WI38 (cell line): Measurements from ENCODE around the gene TRERF1.

Experiments
- H3K4me3 ChIP-seq: 2 replicates; pipeline ENCODE4 v1.5.1; 2011; ENCODE audit warnings: low read depth, mild to moderate bottlenecking, control low read depth, low read length
- TF ChIP-seq, protein P1 (sequence below): IDR thresholded peaks from 2 replicates; pipeline ENCODE4 v1.5.1; 2012; ENCODE audit warnings: low read depth, mild to moderate bottlenecking, control low read depth, low read length

The TRERF1 gene

DNA sequence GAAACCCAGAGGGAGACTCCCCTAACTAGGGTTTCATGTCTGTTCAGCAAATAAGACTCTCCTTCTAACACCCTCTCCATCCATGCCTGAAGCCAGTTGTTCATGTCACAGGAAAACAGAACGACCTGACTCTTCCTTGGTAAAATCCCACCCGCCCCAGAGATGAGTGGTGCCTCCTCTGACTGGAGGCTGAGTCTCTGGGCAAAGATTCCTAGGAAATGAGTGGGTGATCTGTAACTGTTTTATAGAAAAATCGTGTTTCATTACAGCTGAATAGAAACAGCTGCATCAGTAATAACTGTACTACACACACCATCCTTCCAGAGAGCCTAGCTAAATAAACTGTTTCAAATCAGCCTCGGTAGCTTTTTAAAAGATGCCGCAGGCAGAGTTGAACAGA lies 196.7 kb downstream of the TRERF1 start:
- no peak overlapping the region for H3K4me3 ChIP-seq
- TF ChIP-seq, protein P1, sequence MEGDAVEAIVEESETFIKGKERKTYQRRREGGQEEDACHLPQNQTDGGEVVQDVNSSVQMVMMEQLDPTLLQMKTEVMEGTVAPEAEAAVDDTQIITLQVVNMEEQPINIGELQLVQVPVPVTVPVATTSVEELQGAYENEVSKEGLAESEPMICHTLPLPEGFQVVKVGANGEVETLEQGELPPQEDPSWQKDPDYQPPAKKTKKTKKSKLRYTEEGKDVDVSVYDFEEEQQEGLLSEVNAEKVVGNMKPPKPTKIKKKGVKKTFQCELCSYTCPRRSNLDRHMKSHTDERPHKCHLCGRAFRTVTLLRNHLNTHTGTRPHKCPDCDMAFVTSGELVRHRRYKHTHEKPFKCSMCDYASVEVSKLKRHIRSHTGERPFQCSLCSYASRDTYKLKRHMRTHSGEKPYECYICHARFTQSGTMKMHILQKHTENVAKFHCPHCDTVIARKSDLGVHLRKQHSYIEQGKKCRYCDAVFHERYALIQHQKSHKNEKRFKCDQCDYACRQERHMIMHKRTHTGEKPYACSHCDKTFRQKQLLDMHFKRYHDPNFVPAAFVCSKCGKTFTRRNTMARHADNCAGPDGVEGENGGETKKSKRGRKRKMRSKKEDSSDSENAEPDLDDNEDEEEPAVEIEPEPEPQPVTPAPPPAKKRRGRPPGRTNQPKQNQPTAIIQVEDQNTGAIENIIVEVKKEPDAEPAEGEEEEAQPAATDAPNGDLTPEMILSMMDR: no peak

DNA sequence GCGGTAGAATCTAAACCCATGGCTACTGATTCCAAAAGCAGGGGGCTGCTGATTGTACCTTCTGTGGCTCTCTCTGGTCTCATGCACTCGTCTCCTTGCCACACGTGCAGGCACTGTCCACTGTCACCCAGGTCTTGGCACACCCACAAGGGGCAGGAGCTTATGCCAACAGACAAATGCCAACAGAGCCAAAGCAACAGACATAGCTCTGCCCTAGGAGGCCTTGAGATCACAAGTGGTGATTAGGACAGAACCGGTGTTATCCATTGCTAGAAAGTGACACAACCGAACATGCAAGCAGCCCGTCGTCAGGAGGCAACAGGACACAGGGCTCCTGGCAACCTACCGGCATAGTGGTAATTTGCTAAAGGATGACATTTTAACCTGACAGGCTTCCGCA lies 197.2 kb downstream of the TRERF1 start:
- no peak overlapping the region for H3K4me3 ChIP-seq
- TF ChIP-seq, protein P1: no peak

DNA sequence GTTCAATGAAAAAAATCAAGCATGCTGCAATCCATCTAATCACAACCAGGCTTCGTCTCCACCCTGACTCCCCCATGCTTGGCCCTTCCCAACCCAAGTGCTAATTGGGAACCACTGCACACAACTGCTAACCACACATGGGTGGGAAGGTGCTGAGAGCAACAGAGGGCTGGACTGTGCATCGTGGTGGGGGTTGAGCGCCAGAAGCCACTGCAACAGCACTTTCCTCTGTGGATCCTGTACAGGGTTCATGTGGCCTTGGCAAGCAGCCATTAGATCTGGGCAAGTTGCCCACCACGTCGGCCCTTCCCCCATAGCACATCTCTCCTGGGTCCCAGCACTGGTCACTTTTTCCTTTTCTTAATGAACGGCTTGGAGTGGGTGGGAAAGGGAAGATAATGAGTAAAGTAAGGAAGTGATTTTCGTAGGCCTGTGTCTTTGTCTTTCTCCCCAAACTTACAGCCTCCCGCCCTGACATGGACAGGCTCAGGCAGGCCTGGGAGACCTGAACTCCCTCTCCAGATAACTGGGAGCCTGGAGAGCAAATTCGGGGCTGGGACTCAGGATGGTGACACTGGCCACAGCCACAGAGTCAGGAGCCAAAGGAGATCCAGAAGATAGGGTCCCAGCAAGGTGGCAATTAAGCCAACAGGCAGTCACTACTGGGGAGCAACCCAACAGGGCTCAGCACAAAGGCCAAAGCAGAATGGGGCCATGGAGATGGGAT lies 199.7 kb downstream of the TRERF1 start:
- H3K4me3 ChIP-seq: no peak overlapping the region
- TF ChIP-seq, protein P1: no peak

DNA sequence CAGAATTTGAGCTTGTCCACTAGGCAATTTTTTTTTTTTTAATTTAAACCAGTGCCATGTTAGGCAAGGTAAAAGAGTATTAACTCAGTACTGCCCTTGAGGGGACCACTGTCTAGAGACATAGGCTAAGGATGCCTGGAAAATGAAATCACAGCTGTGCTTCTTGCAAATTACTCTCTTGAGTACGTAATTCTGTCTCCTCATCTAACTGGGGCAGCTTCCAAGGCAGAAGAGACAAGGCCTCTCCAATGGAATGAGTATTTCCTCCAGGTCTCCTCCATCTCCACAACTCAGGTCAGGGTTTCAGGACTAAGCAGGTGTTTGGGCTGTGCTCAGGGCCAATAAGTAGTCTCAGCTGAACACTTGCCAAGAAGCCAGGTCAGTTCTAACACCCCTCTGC lies 200.2 kb downstream of the TRERF1 start:
- no peak overlapping the region for H3K4me3 ChIP-seq
- TF ChIP-seq, protein P1: no peak

DNA sequence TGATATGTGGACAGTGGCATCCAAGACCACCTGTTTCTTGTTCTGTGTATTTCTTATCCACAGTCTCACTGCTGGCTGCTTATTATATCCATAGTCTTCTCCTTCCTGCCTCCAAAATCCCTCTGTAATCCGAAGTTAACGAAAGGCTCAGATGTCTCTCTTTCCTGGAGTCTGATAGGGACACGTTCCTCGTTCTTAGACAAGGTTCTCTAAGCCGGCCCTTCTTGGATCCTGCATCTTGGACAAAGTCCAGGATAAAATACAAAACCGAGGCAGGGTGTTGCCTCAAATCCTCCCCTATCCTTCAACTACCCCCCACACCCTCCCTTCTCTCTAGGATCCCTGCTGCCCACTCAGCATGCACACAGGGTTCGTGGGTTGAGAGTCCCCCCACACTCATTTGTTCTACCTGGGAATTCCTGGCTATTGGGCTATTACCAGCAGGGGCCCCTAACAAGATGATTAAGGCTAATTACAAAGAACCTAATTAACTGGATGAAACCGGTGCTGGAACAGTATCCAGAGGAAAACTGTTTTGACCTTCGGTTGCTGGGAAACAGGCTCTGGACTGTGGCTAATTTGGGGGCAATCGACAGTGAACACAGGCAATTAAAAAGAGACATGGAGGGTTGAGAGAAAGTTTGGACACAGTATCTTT lies 201.3 kb downstream of the TRERF1 start:
- TF ChIP-seq, protein P1: no peak
- no peak overlapping the region for H3K4me3 ChIP-seq

DNA sequence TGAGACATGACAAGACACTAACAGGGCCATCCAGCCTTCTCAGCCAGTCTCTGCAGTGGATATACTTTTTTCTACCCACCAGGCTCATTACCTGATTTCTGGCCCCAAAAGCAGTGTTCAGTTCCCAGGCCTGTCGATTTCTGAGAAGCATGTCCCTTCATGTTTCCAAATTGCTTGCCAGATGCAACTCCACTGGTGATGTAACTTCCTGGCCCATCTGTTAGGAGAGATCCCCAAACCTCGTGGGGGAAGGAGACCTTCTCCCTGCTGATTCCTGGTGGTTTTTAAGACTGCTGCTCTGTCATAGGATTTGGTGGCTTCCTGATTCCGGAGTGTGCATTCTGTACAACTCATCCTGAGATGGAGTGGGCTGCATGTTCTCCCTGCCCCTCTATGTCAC lies 202.4 kb downstream of the TRERF1 start:
- TF ChIP-seq, protein P1: no peak
- H3K4me3 ChIP-seq: no peak overlapping the region

DNA sequence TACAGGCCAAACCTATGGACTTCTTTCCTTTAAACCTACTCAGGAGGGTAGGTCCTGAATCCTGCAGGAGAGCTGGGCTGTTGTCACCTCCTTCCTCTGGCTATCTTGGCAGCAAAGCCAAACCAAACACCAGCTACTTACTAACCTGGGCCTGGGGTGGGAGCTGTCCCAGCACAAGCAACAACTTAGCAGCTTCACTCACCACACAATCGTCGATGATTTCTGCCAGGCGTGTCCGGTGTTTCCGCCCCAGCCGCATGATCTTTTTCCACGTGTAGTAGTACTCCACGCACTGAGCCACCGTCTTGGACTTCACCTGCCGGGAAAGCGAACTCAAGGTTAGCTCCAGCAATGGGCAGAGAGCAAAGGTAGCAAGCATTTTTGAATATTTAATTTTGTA lies 208.7 kb downstream of the TRERF1 start:
- no peak overlapping the region for H3K4me3 ChIP-seq
- TF ChIP-seq, protein P1: no peak
